Fibroblast of lung (primary cell): ENCODE results near the gene SPEF2. TPM values are rescaled to one million over a fixed set of nuclear protein-coding genes. Genes with fewer than 3 reads are reported as not detected.

Experiments
- DNase-seq, 2 donors: peaks; one replicate each; pipeline versions ENCODE4 v3.0.0 to v3.0.0-alpha.2; 2010; ENCODE audit warnings: low read depth in 2 of 2
- H2AFZ ChIP-seq: 2 replicates; pipeline ENCODE4 v1.5.1; 2012; ENCODE audit warnings: low read length, control low read depth, inconsistent platforms
- H3K27ac ChIP-seq: 2 replicates; pipeline ENCODE4 v1.5.1; 2011; ENCODE audit warnings: low read length, control low read depth; ENCODE audit not compliant: insufficient read depth
- H3K27me3 ChIP-seq: 2 replicates; pipeline ENCODE4 v1.5.1; 2011; ENCODE audit warnings: mild to moderate bottlenecking, low read length; ENCODE audit not compliant: control insufficient read depth, insufficient read depth
- H3K36me3 ChIP-seq: 2 replicates; pipeline ENCODE4 v1.5.1; 2011; ENCODE audit warnings: low read length; ENCODE audit not compliant: control insufficient read depth, insufficient read depth
- H3K4me1 ChIP-seq: 2 replicates; pipeline ENCODE4 v1.5.1; 2011; ENCODE audit warnings: low read length; ENCODE audit not compliant: control insufficient read depth, insufficient read depth; ENCODE audit errors: extremely low read depth
- H3K4me2 ChIP-seq: 2 replicates; pipeline ENCODE4 v1.5.1; 2011; ENCODE audit warnings: low read length, control low read depth; ENCODE audit not compliant: insufficient read depth; ENCODE audit errors: extremely low read depth
- H3K4me3 ChIP-seq, 4 experiments: fragments of 200-600 bp in 1 of 4; sonication (generic) in 1 of 4; replicated peaks in 1 of 4; 2 replicates each; pipeline ENCODE4 v1.5.1; 2011 to 2016; ENCODE audit warnings: low read length in 4 of 4, low read depth in 3 of 4, mild to moderate bottlenecking in 3 of 4, control low read depth in 2 of 4, inconsistent platforms in 1 of 4, mixed read lengths in 1 of 4; ENCODE audit not compliant: insufficient read depth in 1 of 4; ENCODE audit errors: control extremely low read depth in 1 of 4
- H3K79me2 ChIP-seq: 2 replicates; pipeline ENCODE4 v1.5.1; 2012; ENCODE audit warnings: mild to moderate bottlenecking, low read length, inconsistent platforms; ENCODE audit not compliant: control insufficient read depth, insufficient read depth
- H3K9ac ChIP-seq: 2 replicates; pipeline ENCODE4 v1.5.1; 2011; ENCODE audit warnings: mild to moderate bottlenecking, low read length, control low read depth; ENCODE audit not compliant: insufficient read depth
- H3K9me3 ChIP-seq: 2 replicates; pipeline ENCODE4 v1.5.1; 2012; ENCODE audit warnings: low read depth, low read length; ENCODE audit not compliant: control insufficient read depth, insufficient read depth
- H4K20me1 ChIP-seq: 2 replicates; pipeline ENCODE4 v1.5.1; 2011; ENCODE audit warnings: low read length; ENCODE audit not compliant: control insufficient read depth, insufficient read depth; ENCODE audit errors: extremely low read depth
- EZH2 ChIP-seq: IDR thresholded peaks from 2 replicates; pipeline ENCODE4 v1.5.1; 2012; ENCODE audit warnings: low read length, control low read depth, mild to moderate bottlenecking; ENCODE audit errors: missing control alignments
- polyA plus RNA-seq, 2 donors: library from polyadenylated mRNA; depleted of rRNA in 1 of 2; stranded (reverse) in 1 of 2; unstranded in 1 of 2; fragments of >200 nt; gene quantifications; 2 replicates each; pipeline ENCODE4 v1.2.1, GENCODE V29; 2011 to 2012; ENCODE audit warnings: missing spikeins in 1 of 2
- total RNA-seq: library from RNA; depleted of rRNA; stranded (reverse); fragments of >200 nt; gene quantifications from 2 replicates; pipeline ENCODE4 v1.2.1, GENCODE V29; 2014
- TF ChIP-seq, protein P1 (sequence below), 2 donors: IDR thresholded peaks in 1 of 2; conservative IDR thresholded peaks in 1 of 2; 1 replicate in 1 of 2; 2 replicates in 1 of 2; pipeline ENCODE4 v1.5.1; 2011 to 2012; ENCODE audit warnings: low read length in 2 of 2, control low read depth in 1 of 2, inconsistent platforms in 1 of 2, low read depth in 1 of 2, mild to moderate bottlenecking in 1 of 2

SPEF2 gene
- total and polyA plus RNA-seq, 2 donors (not counting 1 experiment from before 2014, with no cell fraction given), result 5.2 to 5.9 TPM

DNA sequence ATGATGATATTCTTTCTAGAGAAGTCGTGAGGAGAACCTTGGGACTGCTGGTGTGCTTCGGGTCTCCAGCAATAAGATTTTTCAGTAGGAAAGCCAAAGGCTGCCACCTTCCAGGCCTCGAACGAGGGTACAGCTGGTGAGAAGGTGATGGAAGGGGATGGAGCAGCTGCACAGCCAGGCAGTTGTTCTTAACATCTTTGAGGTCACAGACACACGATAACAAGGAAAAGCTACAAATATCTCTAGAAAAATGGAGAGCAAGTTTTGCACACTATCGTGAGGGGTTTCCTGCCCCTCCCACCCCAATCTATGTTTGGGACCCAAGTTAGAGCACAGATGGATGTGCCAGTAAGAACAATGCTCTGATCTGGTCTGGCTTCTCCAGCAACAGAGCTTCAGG is 232.2 kb downstream of the SPEF2 start:
- Histone ChIP-seq H3K4me2 (no peak overlapping the region), H3K27me3 (no peaks in the 10 kb centered on the region), H3K4me3 (no peak overlapping the region), H3K36me3 (no peaks in the 10 kb centered on the region), H2AFZ (peak overlapping the region; percentile 31), H3K9me3 (no peaks in the 10 kb centered on the region), H3K79me2 (no peaks in the 10 kb centered on the region), H3K4me1 (peaks cover 7% of the 10 kb centered on the region), H3K9ac (no peak overlapping the region), H3K27ac (no peak overlapping the region), H4K20me1 (no peaks in the 10 kb centered on the region)
- no peak for TF ChIP-seq EZH2
- TF ChIP-seq, protein P1, sequence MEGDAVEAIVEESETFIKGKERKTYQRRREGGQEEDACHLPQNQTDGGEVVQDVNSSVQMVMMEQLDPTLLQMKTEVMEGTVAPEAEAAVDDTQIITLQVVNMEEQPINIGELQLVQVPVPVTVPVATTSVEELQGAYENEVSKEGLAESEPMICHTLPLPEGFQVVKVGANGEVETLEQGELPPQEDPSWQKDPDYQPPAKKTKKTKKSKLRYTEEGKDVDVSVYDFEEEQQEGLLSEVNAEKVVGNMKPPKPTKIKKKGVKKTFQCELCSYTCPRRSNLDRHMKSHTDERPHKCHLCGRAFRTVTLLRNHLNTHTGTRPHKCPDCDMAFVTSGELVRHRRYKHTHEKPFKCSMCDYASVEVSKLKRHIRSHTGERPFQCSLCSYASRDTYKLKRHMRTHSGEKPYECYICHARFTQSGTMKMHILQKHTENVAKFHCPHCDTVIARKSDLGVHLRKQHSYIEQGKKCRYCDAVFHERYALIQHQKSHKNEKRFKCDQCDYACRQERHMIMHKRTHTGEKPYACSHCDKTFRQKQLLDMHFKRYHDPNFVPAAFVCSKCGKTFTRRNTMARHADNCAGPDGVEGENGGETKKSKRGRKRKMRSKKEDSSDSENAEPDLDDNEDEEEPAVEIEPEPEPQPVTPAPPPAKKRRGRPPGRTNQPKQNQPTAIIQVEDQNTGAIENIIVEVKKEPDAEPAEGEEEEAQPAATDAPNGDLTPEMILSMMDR (conservative IDR thresholded peaks at IDR 0.05 in 1 of 2, IDR thresholded peaks at IDR 0.05 in 1 of 2; ENCODE audit: low read depth in 1 of 2, low read length in 2 of 2), result no peak
- no peak for DNase-seq

DNA sequence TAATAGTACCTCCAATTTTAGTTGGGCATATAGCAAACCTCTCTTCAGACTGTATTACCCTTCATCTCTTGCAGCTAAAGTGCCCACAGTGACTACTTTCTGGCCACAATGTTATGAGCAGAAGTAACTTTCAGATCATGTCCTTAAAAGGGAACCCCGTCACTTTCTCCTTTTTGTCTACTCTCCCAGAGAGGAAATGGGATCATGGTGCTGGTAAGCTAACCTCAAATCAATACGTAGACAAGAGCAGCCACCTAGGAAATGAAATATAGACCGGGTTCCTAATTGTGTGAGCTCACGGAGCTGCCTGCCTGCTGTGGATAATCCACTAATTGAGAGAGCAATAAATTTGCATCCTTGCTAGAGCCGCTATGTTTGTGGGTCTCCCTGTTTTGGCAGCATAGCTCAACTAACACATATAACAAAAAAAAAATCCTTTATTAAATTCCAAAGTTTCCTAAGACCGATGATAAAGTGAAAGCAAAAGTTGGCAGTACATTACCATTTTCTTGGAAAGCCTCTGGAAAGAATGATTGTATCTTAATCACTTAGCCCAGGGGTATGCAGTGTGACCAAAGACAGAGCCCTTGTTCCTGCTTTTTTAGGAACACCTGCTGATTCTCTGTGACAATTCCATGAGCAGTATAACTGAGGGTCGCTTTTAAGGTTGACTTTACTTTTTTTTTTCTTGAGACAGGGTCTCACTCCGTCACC is 233.5 kb downstream of the SPEF2 start:
- Histone ChIP-seq H3K27me3 (no peaks in the 10 kb centered on the region), H3K4me1 (peaks cover 7% of the 10 kb centered on the region), H3K79me2 (no peaks in the 10 kb centered on the region), H2AFZ (peak overlapping the region; percentile 83), H3K9ac (no peak overlapping the region), H3K27ac (no peak overlapping the region), H3K36me3 (no peaks in the 10 kb centered on the region), H4K20me1 (no peaks in the 10 kb centered on the region), H3K4me2 (peak overlapping the region; percentile 55), H3K4me3 (peak overlapping the region; percentile 37 to 51 (median 45)), H3K9me3 (no peaks in the 10 kb centered on the region)
- DNase-seq, result peak; percentile 46 to 49
- TF ChIP-seq, protein P1 (conservative IDR thresholded peaks at IDR 0.05 in 1 of 2, IDR thresholded peaks at IDR 0.05 in 1 of 2; ENCODE audit: low read depth in 1 of 2, low read length in 2 of 2), result no peak
- no peak for TF ChIP-seq EZH2

DNA sequence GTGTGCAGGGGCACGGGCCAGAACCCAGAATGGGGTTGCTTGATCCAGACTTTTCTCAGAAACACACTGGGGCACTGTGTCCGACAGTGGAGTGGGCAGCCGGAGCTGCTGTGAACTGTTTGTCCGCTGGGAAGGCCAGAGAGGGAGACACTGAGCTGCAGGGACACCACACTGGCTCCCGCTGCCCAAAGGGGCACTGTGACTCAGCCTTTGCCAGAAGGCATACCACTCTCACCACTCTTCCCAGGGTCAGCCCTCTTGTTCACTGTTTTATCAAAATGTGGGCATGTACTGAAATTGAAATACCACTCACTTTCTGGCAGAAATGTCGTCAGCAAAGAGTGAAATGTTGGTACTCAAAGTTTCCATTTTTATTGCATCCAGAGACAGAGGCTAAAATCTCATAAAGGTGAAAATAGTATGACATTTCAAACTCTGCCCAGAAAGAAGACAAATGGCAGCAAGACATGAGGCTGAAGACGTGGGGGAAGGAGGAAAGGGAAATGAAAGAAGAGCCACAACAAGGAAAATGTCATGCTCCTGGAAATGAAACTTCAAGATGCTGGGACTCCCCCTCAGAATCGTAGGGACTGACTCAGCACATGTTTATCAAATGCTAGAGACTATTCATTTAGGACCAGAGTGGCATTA is 234.5 kb downstream of the SPEF2 start:
- Histone ChIP-seq H4K20me1 (no peaks in the 10 kb centered on the region), H3K9ac (no peak overlapping the region), H3K79me2 (no peaks in the 10 kb centered on the region), H2AFZ (peak overlapping the region; percentile 32), H3K9me3 (no peaks in the 10 kb centered on the region), H3K4me1 (peaks cover 10% of the 10 kb centered on the region), H3K27me3 (no peaks in the 10 kb centered on the region), H3K36me3 (no peaks in the 10 kb centered on the region), H3K4me3 (no peak overlapping the region), H3K4me2 (peak overlapping the region; percentile 15), H3K27ac (no peak overlapping the region)
- TF ChIP-seq EZH2, result no peak
- TF ChIP-seq, protein P1 (conservative IDR thresholded peaks at IDR 0.05 in 1 of 2, IDR thresholded peaks at IDR 0.05 in 1 of 2; ENCODE audit: low read depth in 1 of 2, low read length in 2 of 2), result no peak
- peak in 1 of 2 donors; percentile 13 for DNase-seq
